T-helper 9 cell (primary cell): ENCODE measurements around the gene PYGM.
A peak's percentile ranks its signal among the peaks of the same experiment; 100 is the strongest.

Experiments
- DNase-seq: peaks from one replicate; pipeline ENCODE4 v3.0.0-alpha.2; 2020
- total RNA-seq, 2 donors: gene quantifications; one replicate each; lab custom pipeline; 2026; lab: John Stamatoyannopoulos, UW

PYGM gene
- total RNA-seq: 17.8 to 28.5 reads per million in 2 donors

DNA sequence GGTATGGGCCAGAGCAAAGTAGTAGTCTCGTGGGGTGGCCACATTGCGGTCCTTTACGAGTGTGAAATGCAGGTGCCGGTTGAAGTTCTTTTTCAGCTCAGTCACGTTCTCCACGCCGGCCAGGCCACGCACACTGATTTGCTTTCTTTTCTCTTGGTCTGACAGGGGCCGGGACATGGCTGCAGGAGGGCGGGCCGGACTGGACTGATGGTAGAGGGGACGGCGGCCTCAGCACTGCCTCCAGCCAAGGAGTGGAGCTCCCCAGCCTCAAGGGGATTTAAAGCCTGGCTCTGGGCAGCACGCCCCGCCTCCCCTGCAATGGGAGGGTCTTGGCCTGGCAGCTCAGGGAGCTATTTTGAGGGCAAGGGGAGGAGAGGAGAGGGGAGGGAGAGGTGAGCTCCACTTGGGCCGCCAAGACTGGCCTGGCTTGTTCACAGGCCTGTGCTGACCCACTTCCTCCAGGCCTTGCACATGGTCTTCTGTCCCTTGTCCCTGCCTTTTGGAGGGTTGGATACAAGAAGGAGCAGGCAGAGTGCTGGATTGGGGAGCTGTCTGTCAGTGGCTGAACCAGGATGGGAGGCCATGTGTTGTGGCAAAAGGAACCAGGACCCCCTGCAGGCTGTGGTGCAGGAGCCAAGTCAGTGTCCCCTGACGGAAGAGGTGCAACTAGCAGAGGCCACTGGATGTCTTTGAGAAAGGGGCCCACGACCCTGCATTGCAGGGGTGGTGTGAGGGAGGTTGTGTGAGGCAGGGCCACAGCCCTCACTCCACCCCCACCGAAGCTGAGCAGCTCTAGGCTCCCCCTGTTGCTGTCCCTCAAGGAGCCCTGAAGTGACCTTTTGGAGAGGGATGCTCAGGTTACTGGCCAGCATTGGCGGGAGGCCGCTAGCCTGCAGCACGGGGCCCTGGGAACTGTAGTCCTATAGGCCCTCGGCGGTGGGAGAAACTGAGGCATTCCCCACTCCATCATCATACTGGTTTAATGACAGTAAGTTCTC is at the start of gene PYGM:
PYGM (minus strand) TSS at position 253 of the 998 bp plus-strand sequence; CDS start at position 177, 76 bp downstream.
- DNase-seq: no peak

DNA sequence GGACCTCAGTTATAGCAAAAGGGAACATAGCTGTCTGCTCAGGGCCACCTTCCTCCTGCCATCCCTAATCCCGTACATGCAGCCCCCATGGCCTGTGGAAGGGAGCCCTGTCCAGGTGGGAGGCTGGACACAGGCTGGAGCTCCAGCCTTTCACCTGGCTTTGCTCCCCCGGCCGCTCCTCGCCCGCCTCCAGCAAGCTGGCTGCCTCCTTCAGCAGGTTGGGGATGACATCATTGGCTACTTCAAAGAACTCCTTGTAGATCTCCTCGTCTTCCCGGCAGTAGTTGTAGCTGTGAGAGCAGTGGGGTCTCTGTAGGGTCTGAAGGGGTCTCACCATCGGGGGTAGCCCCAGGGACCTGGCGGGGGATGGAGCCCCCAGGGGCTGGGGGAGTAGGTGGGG is 45.7 kb upstream of the PYGM start:
- DNase-seq: no peak

DNA sequence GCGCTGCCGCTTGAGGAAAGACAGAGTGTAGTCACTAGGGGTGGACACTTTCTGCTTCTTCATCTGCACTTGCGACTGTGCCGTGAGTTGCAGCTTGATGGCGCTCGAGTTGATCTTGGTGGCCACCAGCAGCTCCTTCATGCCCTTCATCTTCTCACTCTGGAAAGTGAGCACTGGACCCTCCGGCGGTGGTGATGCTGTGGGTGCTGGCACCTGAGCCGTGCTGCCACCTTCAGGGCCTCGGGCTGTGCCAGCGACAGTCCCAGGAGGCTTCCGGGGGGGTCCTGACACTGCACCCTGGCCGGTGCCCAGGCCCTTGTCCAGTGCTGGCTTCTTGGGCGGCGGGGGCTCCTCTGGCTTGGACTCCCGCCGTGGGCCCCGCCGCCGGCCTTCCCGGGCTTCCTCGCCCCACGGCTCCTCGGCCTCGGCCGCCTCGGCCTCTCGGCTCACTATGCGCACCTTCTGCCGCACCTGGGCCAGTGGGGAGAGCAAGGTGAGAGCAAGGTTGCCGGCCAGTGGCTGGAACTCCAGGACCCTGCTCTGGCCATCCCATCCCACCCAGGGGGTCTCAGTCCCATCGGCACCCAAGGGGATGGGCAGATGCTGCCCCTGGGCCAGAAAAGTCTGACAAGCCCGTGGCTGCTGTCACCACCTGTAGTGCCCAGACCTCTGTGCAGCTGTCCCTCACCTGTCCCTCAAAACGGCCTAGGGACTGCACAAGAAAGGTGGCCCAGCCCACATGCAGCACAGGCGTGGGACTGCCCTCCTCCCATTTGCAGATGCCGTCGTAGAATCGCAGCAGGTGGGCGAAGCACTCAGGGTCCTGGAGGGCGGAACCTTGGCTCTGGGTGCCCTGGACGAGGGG is 44.8 kb upstream of the PYGM start:
- DNase-seq: no peak

DNA sequence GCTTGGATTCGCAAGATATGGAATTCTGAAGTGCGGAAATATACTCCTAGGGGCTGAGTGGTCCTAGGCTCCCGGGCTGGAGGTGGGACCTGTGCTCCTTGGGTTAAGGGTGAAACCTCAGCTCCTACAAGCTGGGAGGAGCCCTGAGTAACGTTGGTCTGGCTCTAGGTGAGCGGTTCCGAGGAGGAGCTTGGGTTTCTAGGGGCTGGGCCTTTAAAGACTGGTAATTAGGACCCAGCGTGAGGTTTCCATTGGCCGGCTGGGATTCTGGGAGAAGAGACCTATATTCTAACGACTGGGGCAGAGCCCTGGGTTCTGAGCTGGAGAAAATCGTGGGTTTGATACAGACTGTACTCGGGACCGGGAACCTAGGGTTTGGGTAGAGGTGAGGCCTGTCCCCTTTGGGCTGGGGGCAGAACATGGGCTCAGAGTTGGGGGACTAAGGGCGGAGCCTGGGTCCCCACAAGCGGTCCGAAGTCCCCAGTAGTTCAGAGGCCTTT is 44.1 kb upstream of the PYGM start:
- no peak for DNase-seq

DNA sequence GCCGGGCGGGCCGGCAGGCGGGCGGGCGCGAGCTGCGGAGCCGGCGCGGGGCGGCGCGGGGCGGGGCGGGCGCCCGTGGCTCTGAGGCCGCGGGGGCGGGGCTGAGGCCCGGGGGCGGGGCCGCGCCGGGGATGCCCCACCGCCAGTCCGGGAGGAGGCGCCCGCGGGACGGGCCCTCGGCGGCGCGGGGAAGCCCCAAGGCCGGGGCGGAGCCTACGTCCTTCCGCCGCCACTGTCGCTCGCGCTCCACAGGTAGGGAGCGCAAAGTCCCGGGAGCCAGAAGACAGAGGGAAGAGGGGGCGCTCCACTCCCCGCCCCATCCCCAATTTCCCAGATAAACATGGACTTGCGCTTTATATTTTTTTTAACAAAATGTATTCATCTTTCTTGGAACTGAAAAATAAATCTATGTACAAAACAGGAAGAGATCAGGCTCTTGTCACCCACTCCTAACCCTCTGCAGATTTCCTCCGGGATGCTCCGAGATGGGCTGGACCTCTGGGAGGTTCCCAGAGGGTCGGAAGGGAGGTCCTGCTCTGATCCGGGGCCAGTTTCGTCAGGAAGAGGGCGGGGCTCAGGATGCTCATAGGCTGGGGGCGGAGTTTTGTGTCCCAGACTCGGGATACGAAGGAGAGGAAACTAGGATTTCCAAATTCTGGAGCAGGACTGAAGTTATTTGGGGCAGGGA is 43.5 kb upstream of the PYGM start, which contains the start of gene MAP4K2:
MAP4K2 (minus strand) TSS at position 57 of the 688 bp plus-strand sequence. CDS start 65 bp downstream, outside the sequence.
- DNase-seq: peak; percentile 85

DNA sequence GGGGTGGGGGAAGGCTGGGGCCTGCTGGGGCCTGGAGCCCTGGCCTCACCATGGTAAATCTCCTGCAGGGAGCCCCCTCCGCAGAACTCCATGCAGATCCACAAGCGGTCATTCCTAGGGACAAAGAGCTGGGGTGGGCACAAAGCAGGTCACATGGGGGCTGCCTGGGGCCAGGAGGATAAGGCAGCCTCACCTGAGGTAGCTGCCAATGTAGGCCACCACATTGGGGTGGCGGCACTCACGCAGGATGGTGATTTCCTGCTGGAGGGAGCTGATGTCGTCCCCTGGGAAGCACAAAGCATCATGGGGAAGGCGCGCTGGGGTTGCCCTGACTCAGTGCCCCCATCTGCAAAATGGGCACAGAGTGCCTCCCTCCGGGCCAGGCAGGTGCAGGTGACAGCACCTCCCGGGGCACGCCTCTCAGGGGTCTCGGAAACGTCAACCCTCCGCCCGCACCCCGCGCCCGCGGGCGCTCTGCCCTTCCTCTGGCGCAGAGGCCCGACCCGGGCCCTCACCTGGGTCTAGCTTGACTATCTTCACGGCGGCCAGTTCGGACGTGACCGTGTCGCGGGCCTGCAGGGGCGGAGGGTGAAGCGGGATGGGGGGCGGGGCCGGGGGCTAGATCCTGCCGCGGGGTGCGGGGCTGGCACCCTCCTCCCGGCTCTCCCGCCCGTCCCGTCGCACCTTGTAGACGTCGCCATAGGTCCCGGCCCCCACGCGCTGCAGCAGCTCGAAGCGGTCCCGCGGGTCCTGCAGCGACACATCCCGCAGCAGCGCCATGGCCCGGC is 42.8 kb upstream of the PYGM start:
- peak; percentile 34 for DNase-seq

DNA sequence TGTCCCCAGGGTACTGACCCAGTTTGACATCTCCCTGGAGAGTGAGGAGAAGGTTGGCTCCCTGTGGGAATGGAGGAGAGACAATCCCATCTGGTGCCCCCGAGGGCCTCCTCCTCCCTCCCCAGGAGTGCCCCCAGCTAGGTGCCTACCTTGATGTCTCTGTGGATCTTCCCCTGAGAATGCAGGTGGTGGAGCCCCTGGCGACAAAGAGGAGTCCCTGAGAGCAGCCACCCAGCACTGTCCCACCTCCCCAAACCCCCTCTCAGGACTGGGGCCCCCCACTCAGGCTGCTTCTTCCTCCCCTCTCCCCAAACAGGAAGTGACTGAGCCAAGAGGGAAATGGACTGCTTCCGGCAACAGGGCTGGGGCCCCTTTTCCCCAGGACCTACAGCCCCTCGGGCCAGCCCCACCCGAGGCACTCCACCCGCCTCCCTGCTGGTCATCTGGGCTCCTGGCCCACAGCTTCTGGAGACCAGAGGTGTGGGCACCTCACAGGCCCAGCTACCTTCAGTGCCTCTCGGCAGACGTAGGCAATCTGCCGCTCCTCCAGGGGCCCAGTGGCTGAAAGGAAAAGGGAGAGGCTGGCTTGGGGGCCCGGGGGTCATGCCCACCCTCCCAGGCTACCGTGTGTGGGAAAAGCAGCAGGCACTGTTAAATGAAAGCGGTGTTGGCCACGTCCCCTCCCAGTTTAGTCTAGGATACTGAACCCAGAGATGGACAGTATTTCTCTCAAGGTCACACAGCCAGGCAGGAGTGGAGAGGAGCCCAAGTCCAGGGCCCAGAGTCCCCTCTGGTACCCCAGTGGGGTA is 42.0 kb upstream of the PYGM start:
- no peak for DNase-seq

DNA sequence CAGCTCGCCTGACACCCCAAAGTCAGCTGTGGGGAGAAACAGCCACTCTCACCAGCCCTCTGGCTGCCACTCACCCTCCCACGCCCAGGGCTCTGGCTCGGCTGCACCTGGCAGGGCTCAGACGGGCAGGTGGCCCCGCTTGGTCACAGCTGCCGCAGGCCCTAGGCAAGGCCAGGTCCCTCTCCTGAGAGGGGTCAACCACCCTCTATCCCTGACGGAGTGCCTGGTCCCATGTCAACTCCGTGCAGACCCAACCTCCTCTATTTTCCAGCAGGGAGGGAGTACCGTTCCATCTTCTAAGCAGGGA is 41.3 kb upstream of the PYGM start:
- no peak for DNase-seq

DNA sequence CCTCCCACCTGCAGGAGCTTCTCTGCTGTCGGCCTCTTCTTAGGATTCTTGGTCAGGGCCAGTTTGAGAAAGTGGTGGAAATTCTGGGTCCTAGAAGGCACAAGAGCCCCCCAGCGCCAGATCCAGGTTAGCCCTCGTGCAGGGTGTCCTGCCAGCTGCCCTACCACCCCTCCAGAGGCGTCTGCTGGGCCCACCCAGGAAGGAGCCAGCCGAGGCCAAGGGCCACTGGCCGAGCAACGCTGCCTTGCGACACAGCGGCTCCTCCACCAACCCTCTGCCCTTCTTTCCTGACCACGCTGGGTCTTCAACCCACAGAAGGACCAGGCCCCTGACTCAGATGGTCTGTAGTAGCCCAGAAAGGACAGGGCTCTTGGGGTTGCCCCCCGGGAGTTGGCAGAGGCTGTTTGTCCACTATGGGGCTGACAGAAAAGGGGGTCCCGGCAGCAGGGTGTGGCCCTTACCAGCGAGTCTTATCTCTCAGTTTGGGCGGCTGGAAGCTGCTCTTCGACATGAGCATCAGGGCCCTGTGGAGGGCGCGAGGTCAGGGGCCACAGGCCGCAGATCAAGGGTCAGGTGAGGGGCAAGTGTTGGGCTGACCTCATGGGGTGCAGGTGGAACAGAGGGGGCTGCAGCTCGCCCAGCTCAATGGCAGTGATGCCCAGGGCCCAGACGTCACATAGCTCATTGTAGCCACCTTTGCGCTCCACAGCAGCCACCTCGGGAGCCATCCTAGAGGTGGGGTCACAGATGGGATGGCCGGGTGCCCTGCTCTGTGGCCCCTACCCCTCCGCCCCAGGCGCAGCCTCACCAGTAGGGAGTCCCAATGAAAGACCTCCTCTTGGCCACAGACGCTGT is 40.8 kb upstream of the PYGM start:
- DNase-seq: no peak

DNA sequence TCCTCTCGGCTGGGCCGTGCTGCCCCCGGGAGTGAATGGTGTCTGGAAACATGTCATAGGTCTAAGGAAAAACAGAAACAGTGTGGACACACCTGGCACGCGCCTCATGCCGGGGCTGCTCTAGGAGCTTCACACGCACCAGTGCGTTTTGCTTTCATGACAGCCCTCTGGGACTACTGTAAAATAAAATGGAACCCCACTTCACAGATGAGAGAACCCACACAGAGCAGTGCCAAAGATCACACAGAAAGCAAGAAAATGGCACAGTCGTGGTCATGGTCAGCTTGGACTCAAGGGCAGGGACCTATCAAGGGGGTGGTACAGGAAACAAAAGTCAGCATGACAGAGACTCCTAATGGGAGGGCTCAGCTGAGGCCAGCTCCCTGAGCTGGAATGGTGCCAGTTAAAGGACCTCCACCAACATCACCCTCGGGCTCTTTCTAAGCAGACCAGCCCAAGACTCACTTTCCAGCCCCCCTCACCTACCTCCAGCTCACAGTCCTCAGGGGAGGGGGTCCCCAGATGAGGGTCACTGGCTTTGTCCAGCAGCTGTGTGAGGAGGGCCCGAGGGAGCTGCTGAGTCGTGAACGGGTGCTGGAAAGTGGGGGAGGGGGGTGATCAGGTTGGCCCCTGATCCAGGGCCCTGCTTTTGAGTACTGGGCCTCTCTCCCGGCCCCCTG is 40.0 kb upstream of the PYGM start:
- no peak for DNase-seq

DNA sequence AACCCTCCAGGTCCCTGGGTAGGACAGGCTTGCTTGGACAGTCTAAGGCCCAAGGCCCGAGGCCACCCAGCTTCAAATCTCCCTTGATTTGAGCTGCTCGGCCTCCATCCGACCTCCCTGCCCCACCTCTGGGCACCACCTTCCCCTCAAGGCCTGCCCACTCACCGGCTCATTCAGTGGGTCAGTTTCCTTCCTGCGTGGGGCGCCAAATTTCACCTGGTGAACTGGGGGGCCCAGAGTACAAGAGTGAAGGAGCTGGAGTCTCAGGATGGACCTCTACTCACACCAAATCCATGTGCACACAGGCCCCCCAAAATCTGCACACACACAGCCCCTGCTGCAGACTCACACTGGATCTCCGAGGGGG is 39.5 kb upstream of the PYGM start:
- no peak for DNase-seq

DNA sequence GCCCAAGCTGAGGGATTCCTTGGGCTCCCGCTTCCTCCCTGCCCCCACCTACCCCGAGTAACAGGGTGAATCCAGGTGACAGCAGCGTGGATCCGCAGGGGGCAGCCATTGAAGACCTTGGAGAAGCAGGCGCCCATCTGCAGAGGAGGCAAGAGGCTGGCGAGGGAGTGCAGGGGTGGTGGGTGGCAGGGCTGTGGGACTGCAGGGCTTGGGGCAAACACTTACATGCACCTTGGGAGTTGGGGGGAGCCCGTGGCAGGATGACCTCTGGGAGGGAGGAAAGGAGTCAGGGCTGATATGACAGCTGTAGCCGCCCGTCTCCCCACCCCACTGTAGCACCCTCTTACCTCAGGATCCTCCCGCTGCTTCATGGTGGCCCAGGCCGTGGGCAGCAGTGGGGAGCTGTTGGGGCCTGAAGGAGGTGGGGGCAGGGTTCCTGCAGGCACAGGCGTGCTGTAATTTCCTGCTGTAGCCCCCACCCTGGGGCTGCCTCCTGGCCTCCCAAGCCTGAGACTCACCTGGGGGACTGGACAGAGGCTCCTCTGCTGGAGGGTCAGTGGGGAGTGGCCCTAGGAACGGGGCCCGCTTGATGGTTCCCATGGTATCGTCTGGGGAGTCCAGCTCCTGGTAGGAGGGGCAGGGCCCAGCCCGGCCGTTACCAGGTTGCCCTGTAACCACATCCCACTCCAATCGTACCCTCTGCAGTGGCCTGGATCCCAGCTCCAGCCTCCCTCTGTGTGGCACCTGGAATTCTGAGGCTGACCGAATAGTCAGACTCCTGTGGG is 37.2 kb upstream of the PYGM start:
- DNase-seq: no peak

DNA sequence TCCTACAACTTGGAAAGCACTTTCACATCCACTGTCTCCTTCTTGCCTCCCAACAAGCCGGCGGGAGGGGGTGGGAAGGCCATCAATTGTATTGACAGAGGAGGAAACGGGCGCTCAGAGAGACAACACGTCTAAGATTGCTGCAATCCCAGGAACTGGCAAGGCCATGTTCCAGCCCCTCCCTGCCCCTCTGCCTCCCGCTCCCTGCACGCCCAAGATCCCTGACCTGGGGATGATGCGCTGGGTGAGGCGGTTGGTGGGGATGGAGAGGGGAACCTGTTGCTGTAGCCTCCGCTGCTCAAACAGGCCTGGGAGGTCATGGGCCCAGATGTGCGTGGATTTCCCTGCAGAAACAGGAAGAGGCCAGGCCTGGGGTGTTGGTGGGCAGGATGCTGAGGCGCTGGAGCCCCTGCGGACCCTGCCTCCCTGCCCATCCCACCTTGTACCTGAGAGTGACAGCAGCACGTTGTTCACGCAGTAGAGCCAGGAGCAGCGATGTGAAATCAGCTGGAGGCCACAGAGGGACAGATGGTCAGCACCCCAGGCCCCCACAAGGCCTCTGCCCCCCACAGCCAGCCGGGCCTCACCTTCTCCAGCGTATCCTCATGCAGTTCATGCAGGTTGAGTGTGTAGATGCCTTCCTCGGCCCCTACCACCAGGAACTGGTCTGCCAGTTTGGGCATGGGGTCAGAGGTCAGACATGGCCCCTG is 36.4 kb upstream of the PYGM start:
- DNase-seq: no peak

DNA sequence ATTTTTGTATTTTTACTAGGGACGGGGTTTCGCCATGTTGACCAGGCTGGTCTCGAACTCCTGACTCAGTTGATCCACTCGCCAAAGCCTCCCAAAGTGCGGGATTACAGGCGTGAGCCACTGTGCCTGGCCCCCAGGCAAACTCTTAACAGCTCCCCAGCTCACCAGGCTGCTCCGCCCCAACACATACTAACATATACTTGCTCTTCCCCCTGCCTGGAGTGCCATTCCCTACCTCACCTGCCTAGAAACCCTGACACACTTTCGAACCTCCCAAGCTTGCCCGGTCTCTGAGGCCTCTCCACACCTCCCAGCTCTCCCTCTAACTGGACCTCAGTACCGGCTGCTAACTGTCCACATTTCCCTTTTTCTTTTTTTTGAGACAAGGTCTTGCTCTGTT is 34.8 kb upstream of the PYGM start:
- no peak for DNase-seq

DNA sequence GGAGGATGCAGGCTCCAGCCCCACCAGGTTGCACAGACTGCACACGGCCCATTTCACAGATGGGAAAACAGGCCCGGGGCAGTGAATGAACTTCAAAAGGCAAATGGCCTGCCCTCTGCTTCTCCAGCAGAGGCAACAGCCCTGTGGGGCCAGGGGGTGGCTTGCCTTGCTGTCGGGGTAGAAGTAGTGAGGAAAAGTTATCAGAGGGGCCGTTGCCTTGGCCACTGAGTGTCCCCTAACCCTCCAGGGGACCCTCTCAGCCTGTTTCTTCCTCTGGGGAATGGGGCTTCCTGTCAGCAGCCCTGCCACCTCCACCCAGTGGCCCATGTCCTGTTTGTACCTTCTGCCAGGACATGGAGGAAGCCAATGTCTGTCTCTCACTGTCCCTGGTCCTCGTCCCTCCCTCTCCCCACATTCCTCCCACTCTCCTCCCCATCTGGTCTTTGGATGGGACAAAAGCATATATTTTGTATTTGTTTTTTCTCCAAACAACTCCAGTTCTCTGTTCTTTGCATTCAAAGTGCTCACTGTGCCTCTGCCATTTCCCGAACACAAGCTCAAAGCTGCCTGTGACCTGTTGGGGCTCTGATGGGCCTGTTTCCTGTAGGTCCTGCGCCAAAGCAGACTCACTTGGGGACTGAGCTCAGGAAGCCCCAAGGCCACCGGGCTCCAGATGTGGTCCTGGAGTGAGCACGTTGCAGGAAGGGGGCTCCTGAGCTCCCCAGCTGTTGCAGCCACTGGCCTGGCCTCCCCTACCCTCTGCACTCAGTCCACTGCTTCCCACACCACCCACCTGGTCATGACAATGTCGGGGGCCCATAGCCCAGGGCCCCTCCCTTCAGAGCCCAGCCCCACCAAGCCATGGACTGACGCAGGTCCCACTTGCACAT is 33.7 kb upstream of the PYGM start:
- no peak for DNase-seq

DNA sequence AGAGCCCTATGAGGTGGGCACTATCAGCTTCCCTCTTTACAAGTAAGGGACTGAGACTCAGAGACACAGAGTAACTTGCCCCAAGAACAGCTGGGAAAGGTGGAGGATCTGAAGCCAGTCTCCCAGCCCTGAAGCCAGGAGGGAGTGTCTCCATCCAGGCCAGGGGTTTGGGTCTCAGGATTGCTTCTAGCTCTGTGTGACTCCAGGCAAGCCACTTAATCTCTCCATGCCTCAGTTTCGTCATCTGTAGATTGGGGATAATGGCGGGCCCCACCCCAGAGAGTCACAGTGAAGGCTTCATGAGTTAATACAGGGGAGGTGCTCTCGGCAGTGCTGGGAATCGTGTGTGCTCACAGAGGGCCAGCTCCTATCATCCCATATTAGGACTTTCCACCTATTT is 32.7 kb upstream of the PYGM start:
- no peak for DNase-seq

DNA sequence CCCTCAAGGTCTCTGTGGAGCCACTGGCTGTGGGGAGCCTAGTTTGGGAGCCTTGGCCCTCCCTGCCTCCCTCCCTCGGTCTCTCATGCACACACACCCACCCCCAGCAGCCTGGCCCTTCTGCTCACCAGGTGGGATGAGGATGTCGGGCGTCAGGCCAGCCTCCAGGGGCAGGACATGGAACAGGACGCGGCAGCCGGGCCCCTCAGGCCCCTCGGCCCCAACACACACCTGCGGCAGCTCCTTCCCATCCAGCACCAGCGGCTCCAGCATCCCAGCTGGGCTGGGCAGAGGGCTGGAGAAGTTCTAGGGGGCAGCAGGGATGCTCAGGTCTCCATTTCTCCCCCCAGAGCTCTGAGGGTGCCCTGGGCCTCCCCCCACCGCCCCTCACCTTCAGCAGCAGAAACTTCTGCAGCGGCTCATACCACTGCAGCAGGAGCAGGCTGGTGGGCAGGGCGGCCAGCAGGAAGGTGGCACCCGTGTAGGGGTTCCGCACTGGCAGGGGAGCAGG is 32.1 kb upstream of the PYGM start:
- DNase-seq: no peak
